Renal cortex interstitium (tissue), 11 donors: Measurements from ENCODE around the gene TNPO2. TPM values are rescaled to one million over a fixed set of nuclear protein-coding genes. Genes with fewer than 3 reads are reported as not detected.
"Not testable (repeated sequence)": the region's sequence is repeated elsewhere in the genome, so short reads cannot be mapped to it uniquely, and the experiment has no call there.

Experiments
- DNase-seq, 11 donors: peaks; one replicate each; pipeline ENCODE4 v3.0.0-alpha.2; 2013; ENCODE audit warnings: low read depth in 9 of 11, low spot score in 4 of 11; ENCODE audit errors: extremely low read depth in 1 of 11
- polyA plus RNA-seq, 3 donors: library from polyadenylated mRNA; unstranded; fragments of 120-200 nt; gene quantifications; one replicate each; pipeline ENCODE4 v1.2.1, GENCODE V29; 2013; ENCODE audit not compliant: insufficient read length in 3 of 3

TNPO2 gene
- polyA plus RNA-seq, 3 donors = 66.7 to 81.9 (median 79.3) TPM

DNA sequence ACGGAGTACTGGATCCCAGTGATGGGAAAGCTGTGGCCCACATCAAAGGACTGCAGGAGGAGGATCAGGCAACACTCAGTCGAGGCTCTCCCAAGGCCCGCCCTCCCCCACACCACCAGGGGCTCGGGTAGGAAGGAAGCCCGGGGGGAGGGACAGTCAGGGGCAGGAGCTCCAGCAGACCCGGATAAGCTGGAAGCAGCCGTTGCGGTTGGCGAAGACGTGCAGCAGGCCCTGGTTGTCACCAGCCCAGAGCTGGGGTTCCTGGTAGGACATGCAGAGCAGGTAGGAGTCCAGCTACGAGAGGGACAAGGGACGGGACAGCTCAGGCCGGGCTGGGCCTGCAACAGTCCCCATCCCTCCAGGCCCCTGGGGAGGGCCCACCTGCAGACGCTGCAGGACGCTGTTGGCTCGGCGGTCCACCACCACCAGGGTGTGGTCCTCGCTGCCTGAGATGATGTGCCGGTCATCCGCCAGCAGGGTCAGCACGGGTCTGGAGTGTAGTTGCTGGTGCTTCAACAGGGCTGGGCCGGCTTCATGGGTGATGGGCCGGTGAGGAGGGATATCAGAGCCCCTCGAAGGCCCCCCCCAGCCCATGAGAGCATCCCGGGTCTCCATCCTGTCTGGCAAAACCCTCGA lies 34.0 kb downstream of the TNPO2 start:
- DNase-seq = no peak

DNA sequence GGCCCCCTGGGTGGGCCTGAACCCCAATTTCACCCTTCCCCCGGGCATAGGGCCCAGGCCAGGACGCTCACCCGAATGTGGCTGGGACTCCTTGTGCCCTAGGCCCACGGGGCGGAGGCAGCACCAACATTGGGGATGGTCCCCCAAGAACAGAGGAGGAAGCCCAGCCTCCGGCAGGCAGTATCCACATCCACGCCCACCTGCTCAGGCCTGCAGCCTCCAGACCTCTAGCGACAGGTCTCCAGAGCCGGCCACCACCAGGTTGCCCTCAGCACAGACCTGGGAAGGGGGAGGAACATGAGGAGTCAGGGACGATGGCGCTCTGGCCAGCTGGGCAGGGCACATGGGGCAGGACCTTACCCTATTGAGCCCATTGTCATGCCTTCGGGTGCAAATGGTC lies 34.7 kb downstream of the TNPO2 start:
- DNase-seq = no peak

- DNase-seq = no peak
These were observed 36.1 kb downstream of the TNPO2 start, which contains the start of gene GNG14 for GRCh38 chr19:12687496-12688196. GNG14 (plus strand) TSS chr19:12687998; CDS start chr19:12688049, 51 bp downstream.

GRCh38 chr19:12685831-12686230 lies 37.9 kb downstream of the TNPO2 start:
- DNase-seq = no peak

GRCh38 chr19:12681074-12681987 lies 42.4 kb downstream of the TNPO2 start, which contains the start of gene DHPS:
DHPS (minus strand) TSS chr19:12681880; CDS start chr19:12681766, 114 bp downstream.
- peak; percentile 89 to 99 (median 97) for DNase-seq

GRCh38 chr19:12680034-12680433 lies 43.7 kb downstream of the TNPO2 start:
- no peak for DNase-seq

DNA sequence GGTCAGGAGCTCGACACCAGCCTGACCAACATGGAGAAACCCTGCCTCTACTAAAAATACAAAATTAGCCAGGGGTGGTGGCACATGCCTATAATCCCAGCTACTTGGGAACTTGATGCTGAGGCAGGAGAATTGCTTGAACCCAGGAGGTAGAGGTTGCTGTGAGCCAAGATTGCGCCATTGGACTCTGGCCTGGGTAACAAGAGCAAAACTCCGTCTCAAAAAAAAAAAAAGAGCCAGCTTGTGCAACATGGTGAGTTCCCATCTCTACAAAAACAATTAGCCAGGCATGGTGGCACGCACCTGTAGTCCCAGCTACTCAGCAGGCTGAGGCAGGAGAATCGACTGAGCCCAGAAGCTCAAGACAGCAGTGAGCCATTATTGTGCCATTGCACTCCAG lies 45.7 kb downstream of the TNPO2 start:
- DNase-seq = not testable (repeated sequence)

- DNase-seq = no peak
These were observed 46.8 kb downstream of the TNPO2 start for GRCh38 chr19:12676928-12677327.

GRCh38 chr19:12676384-12676792 lies 47.3 kb downstream of the TNPO2 start:
- peak in 8 of 11 donors; percentile 48 to 75 (median 62) for DNase-seq

DNA sequence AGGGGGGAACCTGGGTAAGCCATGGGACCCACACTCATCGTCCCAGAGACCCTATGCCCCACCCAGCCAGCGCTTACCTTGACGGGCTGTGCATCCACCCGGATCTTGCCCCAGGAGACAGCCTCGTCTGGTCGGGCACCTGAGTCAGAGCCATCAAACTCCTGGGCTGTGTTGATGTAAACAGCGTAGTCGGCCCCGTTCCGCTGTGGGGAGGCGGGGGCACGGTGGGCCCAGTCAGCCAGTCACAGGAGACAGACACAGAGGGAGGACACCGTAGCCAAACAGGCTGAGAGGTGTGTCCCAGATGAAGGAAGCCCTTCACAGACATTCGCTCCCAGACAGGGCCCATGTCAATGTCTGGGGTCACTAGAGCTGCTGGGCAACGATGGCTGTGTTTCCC lies 47.8 kb downstream of the TNPO2 start:
- no peak for DNase-seq

DNA sequence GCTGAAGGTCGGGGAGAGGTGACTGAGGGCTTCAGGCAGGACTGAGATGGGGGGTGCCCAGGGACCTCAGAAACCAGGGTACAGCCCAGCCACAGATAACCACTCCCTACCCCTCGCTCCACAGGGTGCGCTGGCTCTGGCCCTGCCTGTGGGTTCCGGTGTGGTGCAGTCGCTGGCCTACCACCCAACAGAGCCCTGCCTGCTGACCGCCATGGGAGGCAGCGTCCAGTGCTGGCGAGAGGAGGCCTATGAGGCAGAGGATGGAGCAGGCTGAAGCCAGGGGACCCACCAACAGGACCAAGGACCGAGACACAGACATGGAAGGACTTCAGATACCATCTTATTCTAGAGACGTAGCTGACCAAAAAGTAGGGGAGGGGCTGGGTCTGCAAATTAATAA lies 48.3 kb downstream of the TNPO2 start:
- DNase-seq = no peak

GRCh38 chr19:12672744-12673143 lies 51.0 kb downstream of the TNPO2 start:
- no peak for DNase-seq

DNA sequence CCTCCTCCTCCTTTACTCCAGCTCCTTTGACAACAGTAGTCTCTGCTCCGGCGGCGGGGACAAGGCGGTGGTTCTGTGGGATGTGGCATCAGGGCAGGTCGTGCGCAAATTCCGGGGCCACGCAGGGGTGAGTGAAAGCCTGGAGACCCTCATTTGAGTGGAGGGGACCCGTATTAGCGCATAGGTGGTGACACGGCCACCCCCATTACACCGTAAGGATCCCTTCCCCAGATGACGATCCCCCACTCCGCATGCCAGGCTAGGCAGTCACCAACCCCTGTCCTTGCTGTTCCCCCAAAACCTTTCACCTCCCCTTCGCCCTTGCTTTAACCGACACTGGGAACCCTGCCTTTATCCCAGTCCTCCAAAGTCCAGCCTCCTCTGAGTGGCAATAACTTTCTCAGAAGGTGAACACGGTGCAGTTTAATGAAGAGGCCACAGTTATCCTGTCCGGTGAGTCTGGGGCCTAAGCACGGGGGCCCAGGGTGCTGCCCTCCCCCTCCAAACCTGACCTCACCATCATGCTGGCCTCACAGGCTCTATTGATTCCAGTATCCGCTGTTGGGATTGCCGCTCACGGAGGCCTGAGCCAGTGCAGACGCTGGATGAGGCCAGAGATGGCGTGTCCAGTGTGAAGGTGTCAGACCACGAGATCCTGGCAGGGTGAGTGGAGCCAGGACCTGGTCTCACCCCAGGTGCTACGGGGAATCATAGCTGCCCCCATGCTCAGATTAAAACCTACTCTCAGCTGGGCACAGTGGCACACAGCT lies 53.4 kb downstream of the TNPO2 start:
- DNase-seq = no peak

DNA sequence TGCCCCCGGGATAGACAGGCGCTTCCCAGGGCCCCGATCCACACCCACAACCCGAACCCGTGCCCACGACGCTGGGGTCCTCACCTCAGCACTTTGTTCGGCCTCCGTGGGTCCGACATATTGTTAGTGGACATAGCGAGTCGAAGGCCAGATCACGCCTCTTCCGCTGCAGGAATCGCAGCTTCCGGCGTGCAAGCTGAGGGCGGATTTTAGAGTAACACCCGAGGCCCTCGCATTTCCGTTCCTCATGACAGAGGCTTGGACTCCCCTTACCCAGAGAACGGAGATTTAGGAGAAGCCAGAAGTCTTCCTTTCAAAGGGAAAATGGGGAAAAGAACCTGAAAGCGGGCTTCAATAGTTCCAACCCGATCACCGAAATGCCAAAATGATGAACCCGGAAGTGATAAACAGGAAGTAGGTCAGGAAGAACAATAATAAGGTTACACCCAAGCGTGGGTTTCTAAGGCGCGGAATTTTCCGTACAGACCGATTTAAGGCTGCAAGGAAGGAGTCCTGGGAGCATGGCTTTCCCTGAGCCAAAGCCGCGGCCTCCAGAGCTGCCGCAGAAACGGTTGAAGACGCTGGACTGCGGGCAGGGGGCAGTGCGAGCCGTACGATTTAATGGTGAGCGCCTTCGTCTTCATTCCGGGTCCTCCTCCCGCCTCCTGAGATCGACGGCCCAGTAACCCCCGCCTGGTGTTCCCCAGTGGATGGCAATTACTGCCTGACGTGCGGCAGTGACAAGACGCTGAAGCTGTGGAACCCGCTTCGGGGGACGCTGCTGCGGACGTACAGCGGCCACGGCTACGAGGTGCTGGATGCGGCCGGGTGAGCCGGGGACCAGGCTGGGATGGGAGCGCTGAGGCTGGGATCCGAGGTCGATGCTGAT lies 54.2 kb downstream of the TNPO2 start:
- peak in 10 of 11 donors; percentile 74 to 90 (median 78) for DNase-seq

GRCh38 chr19:12668932-12669269 lies 54.8 kb downstream of the TNPO2 start:
- DNase-seq = peak in 1 of 11 donors; percentile 31

DNA sequence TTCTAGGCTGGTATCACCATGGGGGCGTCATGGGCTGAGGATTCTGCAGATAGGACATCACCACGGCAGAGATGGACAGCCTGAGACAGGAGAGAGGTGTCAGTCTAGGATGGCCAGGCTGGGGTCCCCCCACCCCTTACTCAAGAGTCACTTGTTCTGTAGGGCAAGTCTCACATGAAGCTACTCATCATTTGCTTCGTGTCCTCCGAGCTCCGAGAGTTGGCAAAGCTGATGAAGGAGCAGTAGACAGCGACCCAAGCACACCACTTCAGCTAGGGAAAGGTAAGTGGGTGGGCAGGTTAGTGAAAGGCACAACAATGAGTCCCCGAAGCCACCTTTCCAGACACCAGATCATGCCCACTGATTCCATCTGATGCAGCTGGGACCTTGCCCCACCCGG lies 55.4 kb downstream of the TNPO2 start:
- no peak for DNase-seq

- DNase-seq = no peak
These were observed 55.9 kb downstream of the TNPO2 start for GRCh38 chr19:12667731-12668302.
